HUDEP-2 (cell line): ENCODE measurements around the gene TEX13D.

Source experiments
- DNase-seq, 76 experiments: peaks; one replicate each; lab custom pipeline; 2025; ENCODE audit not compliant: unreplicated experiment in 76 of 76; lab: John Stamatoyannopoulos, UW

TEX13D gene

GRCh38 chrX:124347242-124347641, 14.8 kb downstream of the TEX13D start:
- DNase-seq, result no peak

GRCh38 chrX:124348182-124348581, 15.7 kb downstream of the TEX13D start:
- DNase-seq, result peak in 10 of 76 experiments; percentile 0 to 30 (median 1)

- DNase-seq, result peak in 48 of 76 experiments; percentile 0 to 76 (median 10)
Measured at GRCh38 chrX:124348885-124349453, 16.5 kb downstream of the TEX13D start.

- no peak for DNase-seq
Measured at GRCh38 chrX:124354648-124355047, 22.2 kb downstream of the TEX13D start.

GRCh38 chrX:124358800-124359383, 26.4 kb downstream of the TEX13D start:
- no peak for DNase-seq

GRCh38 chrX:124362072-124362471, 29.6 kb downstream of the TEX13D start:
- no peak for DNase-seq

GRCh38 chrX:124362761-124363160, 30.3 kb downstream of the TEX13D start:
- DNase-seq, result no peak

- no peak for DNase-seq
Measured at GRCh38 chrX:124369722-124370121, 37.3 kb downstream of the TEX13D start.

- DNase-seq, result peak in 1 of 76 experiments; percentile 0
Measured at GRCh38 chrX:124373348-124373747, 40.9 kb downstream of the TEX13D start.

- no peak for DNase-seq
Measured at GRCh38 chrX:124378643-124379042, 46.2 kb downstream of the TEX13D start.

GRCh38 chrX:124383354-124383753, 50.9 kb downstream of the TEX13D start:
- no peak for DNase-seq

GRCh38 chrX:124386401-124386800, 53.9 kb downstream of the TEX13D start:
- DNase-seq, result no peak
